Keratinocyte (primary cell): ENCODE data around the gene PSME4. TPM values are rescaled to one million over a fixed set of nuclear protein-coding genes. Genes with fewer than 3 reads are reported as not detected.

Experiments
- DNase-seq: peaks from one replicate; pipeline ENCODE4 v3.0.0-alpha.2; 2011; ENCODE audit warnings: low read depth, missing footprints, low spot score
- FAIRE-seq: peaks from 2 replicates; lab custom pipeline; 2011; peaks lifted over from hg19 to GRCh38; lab: Jason Lieb, UNC
- H2AFZ ChIP-seq: 2 replicates; pipeline ENCODE4 v1.6.0; 2012; ENCODE audit warnings: low read length, control low read depth, inconsistent platforms; ENCODE audit not compliant: control insufficient read depth
- H3K27ac ChIP-seq: 2 replicates; pipeline ENCODE4 v1.5.1; 2011; ENCODE audit warnings: low read length; ENCODE audit not compliant: control insufficient read depth, insufficient read depth
- H3K27me3 ChIP-seq: 3 replicates; pipeline ENCODE4 v1.6.0; 2011; ENCODE audit warnings: low read length; ENCODE audit not compliant: control insufficient read depth, insufficient read depth; ENCODE audit errors: extremely low read depth
- H3K36me3 ChIP-seq, 2 experiments: 2 replicates in 1 of 2; 3 replicates in 1 of 2; pipeline ENCODE4 v1.5.1; 2011; ENCODE audit warnings: low read length in 2 of 2, mild to moderate bottlenecking in 1 of 2; ENCODE audit not compliant: control insufficient read depth in 2 of 2, insufficient read depth in 2 of 2; ENCODE audit errors: extremely low read depth in 1 of 2
- H3K4me1 ChIP-seq: 3 replicates; pipeline ENCODE4 v1.5.1; 2011; ENCODE audit warnings: low read length; ENCODE audit not compliant: control insufficient read depth, insufficient read depth; ENCODE audit errors: extremely low read depth
- H3K4me2 ChIP-seq: 3 replicates; pipeline ENCODE4 v1.6.0; 2011; ENCODE audit warnings: low read depth, low read length; ENCODE audit not compliant: control insufficient read depth, insufficient read depth; ENCODE audit errors: extremely low read depth
- H3K4me3 ChIP-seq, 3 experiments: fragments of 200-600 bp in 1 of 3; sonication (generic) in 1 of 3; 2 replicates in 2 of 3; 3 replicates in 1 of 3; pipeline ENCODE4 v1.5.1; 2011 to 2016; ENCODE audit warnings: low read length in 3 of 3, mild to moderate bottlenecking in 3 of 3, control low read depth in 2 of 3, inconsistent platforms in 1 of 3, low read depth in 1 of 3, mixed read lengths in 1 of 3, mixed run types in 1 of 3, moderate library complexity in 1 of 3; ENCODE audit not compliant: control insufficient read depth in 2 of 3, insufficient read depth in 2 of 3; ENCODE audit errors: extremely low read depth in 1 of 3
- H3K79me2 ChIP-seq: 2 replicates; pipeline ENCODE4 v1.6.0; 2012; ENCODE audit warnings: low read length; ENCODE audit not compliant: control insufficient read depth, insufficient read depth
- H3K9ac ChIP-seq: 3 replicates; pipeline ENCODE4 v1.6.0; 2011; ENCODE audit warnings: low read length; ENCODE audit not compliant: control insufficient read depth, insufficient read depth; ENCODE audit errors: extremely low read depth
- H3K9me1 ChIP-seq: 3 replicates; pipeline ENCODE4 v1.6.0; 2011; ENCODE audit warnings: low read length; ENCODE audit not compliant: control insufficient read depth, insufficient read depth; ENCODE audit errors: extremely low read depth
- H3K9me3 ChIP-seq: 2 replicates; pipeline ENCODE4 v1.5.1; 2012; ENCODE audit warnings: low read depth, low read length; ENCODE audit not compliant: control insufficient read depth
- H4K20me1 ChIP-seq: 3 replicates; pipeline ENCODE4 v1.6.0; 2011; ENCODE audit warnings: low read length; ENCODE audit not compliant: control insufficient read depth, insufficient read depth; ENCODE audit errors: extremely low read depth
- CTCF ChIP-seq, 3 experiments: IDR thresholded peaks in 1 of 3; conservative IDR thresholded peaks in 1 of 3; optimal IDR thresholded peaks in 1 of 3; 2 replicates in 2 of 3; 3 replicates in 1 of 3; pipeline versions ENCODE3 to v1.5.1; 2011; ENCODE audit warnings: low read length in 3 of 3, mild to moderate bottlenecking in 3 of 3, moderate library complexity in 2 of 3, control low read depth in 1 of 3, inconsistent platforms in 1 of 3; ENCODE audit not compliant: insufficient read depth in 2 of 3; ENCODE audit errors: extremely low read depth in 1 of 3
- EZH2 ChIP-seq: IDR thresholded peaks from one replicate; pipeline ENCODE4 v1.6.1; 2012; ENCODE audit warnings: inconsistent platforms, mild to moderate bottlenecking, low read length, moderate library complexity
- dilution Hi-C: fragments of 300-500 bp; cut with MboI; formaldehyde crosslinking; loops from one replicate; pipeline ENCODE4 v1.7.0; 2020; ENCODE audit warnings: low sequenced_read_pairs; ENCODE audit not compliant: extremely low pct_ligation_motif_present
- polyA plus RNA-seq, 5 experiments: library from polyadenylated mRNA; depleted of rRNA in 3 of 5; stranded (reverse) in 3 of 5; stranded (forward) in 1 of 5; unstranded in 1 of 5; fragments of >200 nt; gene quantifications; 1 replicate in 1 of 5; 2 replicates in 3 of 5; 3 replicates in 1 of 5; pipeline versions ENCODE4 v1.2.1 to v1.2.3, GENCODE V29; 2011 to 2012; ENCODE audit warnings: missing spikeins in 2 of 5, low read depth in 1 of 5, low replicate concordance in 1 of 5

Gene PSME4
- polyA plus RNA-seq, 1 donor (not counting 4 experiments of a cell fraction or from before 2014, with no cell fraction given), result 59.4 TPM

- Histone ChIP-seq H3K9ac (no peak overlapping the region), H3K4me1 (no peaks in the 10 kb centered on the region), H2AFZ (no peak overlapping the region), H3K9me3 (no peaks in the 10 kb centered on the region), H3K9me1 (no peaks in the 10 kb centered on the region), H3K4me2 (no peak overlapping the region), H4K20me1 (no peaks in the 10 kb centered on the region), H3K27ac (no peak overlapping the region), H3K79me2 (no peaks in the 10 kb centered on the region), H3K4me3 (no peak overlapping the region), H3K36me3 (peaks cover 19 to 26% of the 10 kb centered on the region in 2 experiments), H3K27me3 (no peaks in the 10 kb centered on the region)
- dilution Hi-C loops, result no loop called here
- DNase-seq, result no peak
- TF ChIP-seq EZH2 (no peak), CTCF (optimal IDR thresholded peaks at IDR 0.05 in 1 of 3, IDR thresholded peaks at IDR 0.05 in 1 of 3, conservative IDR thresholded peaks at IDR 0.05 in 1 of 3; ENCODE audit: extremely low read depth in 1 of 3, insufficient read depth in 2 of 3, low read length in 3 of 3) (no peak)
- no peak for FAIRE-seq
These were observed 65.4 kb downstream of the PSME4 start for GRCh38 chr2:53905396-53905795.

GRCh38 chr2:53903011-53903410 is 67.8 kb downstream of the PSME4 start:
- TF ChIP-seq CTCF (optimal IDR thresholded peaks at IDR 0.05 in 1 of 3, IDR thresholded peaks at IDR 0.05 in 1 of 3, conservative IDR thresholded peaks at IDR 0.05 in 1 of 3; ENCODE audit: extremely low read depth in 1 of 3, insufficient read depth in 2 of 3, low read length in 3 of 3) (no peak), EZH2 (no peak)
- DNase-seq (no peak), FAIRE-seq (no peak)
- Histone ChIP-seq H3K4me3 (no peak overlapping the region), H3K9ac (no peak overlapping the region), H3K27me3 (no peaks in the 10 kb centered on the region), H3K9me3 (no peaks in the 10 kb centered on the region), H3K9me1 (no peaks in the 10 kb centered on the region), H3K36me3 (peaks cover 24% of the 10 kb centered on the region in 2 experiments), H3K4me1 (no peaks in the 10 kb centered on the region), H3K4me2 (no peak overlapping the region), H3K79me2 (no peaks in the 10 kb centered on the region), H4K20me1 (no peaks in the 10 kb centered on the region), H3K27ac (no peak overlapping the region), H2AFZ (no peak overlapping the region)
- dilution Hi-C loops, result no loop called here
